Skin of body (tissue), 2 donors: ENCODE data around the gene DYRK2. TPM values are rescaled to one million over a fixed set of nuclear protein-coding genes. Genes with fewer than 3 reads are reported as not detected.

Experiments
- DNase-seq: peaks from one replicate; lab custom pipeline; 2025; lab: John Stamatoyannopoulos, UW
- total RNA-seq: library from RNA; depleted of rRNA; stranded (reverse); fragments of >200 nt; gene quantifications from one replicate; pipeline ENCODE4 v1.2.3, GENCODE V29; 2014

DYRK2 gene
- total RNA-seq, 1 donor from 2014 or later: 29.0 TPM

DNA sequence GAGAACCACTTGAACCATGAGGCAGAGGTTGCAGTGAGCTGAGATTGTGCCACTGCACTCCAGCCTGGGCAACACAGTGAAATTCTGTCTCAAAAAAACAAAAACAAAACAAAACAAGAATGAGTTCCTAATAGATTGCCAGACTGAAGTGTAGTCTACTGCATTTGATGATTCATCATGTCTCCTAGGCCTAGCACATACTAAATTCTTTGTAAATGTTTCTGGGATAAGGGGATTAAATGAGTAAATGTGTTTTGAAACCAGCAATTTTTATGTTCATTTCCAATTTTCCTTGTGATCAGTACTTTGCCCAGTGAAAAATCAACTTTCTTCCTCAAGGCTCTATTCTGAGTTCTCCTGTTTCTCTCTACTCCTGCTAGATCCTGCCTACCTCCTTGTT, 2.9 kb upstream of the DYRK2 start:
- no peak for DNase-seq

DNA sequence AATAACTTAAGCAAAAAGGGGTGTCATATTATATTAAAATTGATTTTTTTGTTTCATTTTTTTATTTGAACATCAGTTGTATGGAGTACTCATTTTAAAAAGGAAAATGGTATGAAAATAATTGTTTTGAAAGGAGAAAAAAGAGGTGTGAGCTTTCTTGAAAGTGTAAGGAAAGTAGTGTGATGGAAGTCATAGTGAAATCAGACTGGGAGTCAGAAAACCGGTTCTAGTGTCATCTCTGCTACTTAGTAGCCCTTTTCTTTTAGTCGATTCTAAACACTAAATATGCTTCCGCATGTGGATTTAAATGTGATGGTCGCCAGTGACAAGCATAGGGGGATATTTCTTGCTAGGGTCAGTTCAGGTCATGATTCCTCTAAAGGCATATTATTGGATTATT, 1.8 kb upstream of the DYRK2 start:
- no peak for DNase-seq

DNA sequence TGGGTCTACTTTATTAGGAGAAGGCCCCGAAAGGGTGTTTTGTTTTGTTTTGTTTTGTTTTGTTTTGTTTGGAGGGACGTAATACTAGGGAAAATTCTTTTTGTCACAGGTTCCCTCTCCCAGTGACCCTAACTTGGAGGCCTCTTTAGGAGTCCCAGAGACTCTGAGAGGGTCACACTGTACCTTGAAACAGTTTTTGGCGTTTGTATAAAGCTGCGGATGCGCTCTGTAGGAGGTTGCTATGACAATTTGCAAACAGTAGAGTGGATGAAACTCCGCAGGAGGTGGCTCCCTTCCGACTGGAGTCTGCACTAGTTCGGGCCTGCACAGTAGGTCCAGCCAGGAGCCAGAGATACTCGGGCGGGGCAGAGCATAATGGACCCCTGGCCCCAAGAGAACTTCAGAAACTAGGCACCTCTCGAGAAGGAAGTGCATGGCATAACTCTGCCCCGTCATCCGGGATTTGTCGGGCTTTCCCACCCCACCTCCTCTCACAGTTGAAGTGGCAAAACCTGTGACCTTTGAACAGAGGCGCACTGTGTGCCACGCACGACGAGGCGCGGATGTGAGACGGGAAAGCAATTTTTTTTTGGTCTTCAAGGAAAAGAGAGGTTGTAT, 1.3 kb upstream of the DYRK2 start:
- DNase-seq: no peak

DNA sequence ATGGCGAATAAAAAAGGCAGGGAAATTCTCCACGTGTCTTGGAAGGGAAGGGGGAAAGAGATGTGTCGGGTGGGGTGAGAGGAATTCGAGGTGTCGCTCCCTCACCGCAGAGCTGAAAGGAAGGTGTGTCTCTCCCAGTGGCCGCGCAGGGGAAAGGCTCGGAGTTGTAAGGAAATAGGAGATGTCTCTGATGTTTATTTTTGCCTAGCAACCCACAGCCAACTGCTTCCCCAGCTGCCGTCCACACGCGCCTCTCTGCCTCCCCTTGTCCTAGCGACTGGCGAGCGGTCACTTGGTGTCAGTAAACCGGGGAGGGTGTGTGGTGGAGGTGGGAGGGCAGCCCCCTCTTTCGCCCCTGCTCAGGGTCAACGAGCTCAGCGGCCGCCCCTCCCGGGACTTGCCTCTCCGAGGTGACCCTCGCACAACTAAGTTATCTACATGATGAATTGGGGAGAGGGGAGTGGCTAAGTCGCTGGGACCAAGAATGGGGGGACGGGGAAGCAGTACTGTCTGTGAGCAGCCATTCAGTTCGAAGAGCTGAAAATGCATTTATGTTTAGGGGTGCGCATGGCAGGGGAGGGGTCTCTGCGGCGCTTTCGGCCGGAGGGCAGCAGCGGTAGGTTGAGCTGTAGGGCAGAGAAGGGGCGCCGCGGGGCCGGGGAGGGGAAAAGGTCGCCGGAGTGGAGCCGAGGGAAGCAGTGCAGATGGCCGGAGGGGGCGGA, 585 bp upstream of the DYRK2 start:
- DNase-seq: peak; percentile 82

DNA sequence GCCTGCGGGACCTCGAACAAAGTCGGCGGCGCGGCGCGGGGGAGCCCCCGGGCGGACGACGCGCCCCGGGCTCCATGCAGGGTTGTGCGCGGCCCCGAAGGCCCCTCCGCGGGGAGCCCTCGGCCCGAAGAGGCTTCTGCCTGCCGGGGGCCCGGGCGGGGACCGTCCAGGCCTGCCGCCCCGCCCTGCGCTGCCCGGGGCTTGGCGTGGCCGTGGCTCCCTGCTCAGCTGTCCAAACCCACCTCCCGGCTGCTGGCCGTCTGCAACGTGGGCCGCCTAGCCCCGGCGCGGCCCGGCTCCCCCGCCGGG, 670 bp downstream of the DYRK2 start:
- DNase-seq: no peak

DNA sequence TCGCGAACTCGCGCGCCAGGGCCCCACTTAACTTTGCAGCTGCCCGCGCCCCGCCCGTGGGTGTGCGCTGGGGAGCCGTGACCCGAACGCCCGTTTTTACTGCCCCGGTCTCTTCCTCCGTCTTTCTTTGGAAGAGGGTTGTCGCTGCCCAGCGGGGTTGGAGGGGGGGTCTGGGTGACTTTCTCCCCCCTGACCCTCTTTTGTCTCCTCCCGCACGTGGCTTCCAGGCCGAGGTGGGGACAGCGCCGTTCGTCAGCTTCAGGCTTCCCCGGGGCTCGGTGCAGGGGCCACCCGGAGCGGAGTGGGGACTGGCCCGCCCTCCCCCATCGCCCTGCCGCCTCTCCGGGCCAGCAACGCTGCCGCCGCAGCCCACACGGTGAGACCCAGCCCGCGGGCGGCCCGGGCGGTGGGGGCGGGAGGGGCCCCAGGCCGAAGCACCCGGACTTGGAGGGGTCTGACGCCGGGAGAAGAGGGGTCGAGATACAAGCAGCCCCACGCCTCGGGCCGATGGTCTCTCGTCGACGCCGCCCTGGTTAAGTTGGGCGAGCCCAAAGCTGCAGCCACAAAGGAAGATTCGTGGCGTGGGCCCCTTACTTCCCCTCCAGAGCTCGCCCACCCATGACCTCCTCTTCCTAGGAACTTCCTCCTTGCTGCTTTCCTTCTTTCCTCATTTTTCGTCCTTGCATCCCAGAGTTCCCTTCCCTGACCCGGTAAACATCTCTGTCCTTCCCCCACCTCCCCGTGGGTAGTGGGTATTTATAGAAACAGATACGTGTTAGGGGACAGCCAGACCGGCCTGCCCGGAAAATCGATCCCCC, 1.2 kb downstream of the DYRK2 start:
- peak; percentile 26 for DNase-seq

DNA sequence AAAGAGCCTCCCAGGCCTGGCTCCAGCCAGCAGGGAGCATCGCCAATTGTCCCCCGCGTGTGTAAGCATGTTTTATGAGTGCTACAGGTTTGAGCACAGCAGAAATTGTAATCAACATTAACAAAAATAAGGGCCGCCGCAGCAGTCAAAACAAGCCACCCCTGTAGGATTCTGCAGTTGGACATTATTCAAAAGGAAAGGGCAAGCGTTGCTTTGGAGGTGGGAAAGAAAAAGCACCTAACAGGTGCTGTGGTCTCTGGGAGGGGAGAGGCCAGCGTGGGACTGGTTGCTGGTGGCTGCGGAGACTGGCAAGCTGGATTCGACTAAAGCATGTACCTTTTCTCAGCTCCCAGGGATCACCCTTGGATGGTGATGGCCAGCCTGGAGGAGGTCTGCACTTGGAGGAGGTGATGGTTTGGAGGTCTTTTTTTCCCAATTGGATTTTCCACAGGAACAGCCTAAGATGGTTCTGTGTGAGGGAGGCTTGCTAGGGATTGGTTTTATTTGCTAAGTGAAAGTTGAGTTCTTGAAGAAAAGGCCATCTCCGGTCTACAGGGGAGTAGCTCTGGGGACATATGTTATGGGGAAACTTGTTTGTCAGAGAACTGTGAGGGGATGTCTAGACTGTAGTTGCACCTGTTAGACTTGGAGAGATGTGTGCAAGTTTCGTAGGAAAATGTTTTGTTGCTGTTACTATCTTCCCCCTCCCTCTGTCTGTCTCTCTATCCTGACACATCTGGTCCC, 2.0 kb downstream of the DYRK2 start:
- DNase-seq: no peak

DNA sequence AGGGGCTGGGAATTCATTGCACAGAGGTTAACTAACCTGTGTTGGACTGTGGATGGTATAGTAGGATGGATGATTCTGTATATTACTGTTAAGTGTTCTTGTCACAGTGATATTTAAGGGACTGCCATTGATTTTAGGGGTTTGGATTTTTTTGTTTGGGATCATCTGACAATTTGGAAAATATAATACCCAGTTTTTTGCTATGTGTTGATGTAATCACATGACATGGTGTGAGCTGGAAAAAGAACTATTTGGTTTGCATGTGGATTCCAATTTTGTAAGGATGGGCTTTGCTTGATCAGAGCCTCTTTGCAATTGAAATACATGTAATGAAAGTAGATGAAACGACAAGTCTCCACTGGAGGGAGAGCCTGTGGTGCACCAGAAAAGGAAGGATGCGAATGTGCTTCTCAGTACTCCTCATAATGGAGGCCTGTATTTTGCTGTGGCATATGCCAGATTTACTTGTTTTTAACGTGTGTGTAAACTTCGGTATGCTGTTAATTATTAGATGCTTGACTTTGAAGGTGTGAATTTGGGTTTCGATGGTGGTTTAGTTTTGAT, 2.7 kb downstream of the DYRK2 start:
- DNase-seq: peak; percentile 28

DNA sequence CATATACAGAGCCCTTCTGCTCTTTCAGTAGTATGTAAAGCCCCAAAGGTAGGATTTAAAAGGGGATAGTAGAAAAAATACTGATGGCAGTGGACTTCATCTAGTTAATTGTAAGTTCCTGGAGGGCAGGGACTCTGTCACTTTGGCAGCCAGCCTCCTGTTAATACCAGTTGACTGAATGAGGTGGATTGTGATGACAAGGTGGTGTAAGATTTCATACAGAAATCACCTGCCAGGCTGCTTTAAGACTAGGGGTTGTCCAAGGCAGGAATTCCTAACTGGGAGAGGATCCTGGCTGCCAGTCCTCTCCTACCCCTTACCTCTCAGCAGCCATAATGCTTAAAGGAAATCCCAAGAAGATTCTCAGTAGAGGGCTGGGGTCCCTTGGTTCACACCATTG, 7.3 kb downstream of the DYRK2 start:
- DNase-seq: no peak

DNA sequence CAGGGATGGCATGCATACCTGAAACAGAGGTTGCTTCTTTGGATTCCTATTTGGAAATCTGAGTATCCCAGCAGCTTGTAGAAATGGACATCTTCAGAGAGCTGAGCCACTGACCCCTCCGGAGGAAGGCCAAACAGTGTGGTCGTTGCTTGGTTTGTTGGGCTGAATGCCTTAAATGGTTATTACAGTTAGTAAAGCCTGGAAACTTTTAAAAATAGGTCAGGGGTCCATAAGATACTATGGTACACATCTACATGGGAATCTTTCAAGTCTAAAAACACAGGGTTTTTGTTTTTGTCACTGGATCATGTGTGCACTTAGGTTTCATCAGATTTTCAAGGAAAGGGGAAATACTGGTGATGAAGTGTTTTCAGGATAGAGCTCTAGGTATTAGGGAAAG, 7.7 kb downstream of the DYRK2 start:
- DNase-seq: no peak

DNA sequence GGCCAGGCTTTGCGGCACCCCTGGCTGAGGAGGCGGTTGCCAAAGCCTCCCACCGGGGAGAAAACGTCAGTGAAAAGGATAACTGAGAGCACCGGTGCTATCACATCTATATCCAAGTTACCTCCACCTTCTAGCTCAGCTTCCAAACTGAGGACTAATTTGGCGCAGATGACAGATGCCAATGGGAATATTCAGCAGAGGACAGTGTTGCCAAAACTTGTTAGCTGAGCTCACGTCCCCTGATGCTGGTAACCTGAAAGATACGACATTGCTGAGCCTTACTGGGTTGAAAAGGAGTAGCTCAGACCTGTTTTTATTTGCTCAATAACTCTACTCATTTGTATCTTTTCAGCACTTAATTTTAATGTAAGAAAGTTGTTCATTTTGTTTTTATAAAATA, 9.9 kb downstream of the DYRK2 start:
- no peak for DNase-seq

DNA sequence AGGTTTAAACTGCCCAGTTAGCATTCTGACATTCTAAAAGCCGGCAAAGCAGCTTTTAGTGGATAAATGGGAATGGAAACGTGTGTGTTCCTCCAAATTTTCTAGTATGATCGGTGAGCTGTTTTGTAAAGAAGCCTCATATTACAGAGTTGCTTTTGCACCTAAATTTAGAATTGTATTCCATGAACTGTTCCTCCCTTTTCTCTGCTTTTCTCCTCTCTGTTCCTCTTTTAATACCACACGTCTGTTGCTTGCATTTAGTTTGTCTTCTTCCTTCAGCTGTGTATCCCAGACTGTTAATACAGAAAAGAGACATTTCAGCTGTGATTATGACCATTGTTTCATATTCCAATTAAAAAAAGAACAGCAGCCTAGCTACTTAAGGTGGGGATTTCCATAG, 10.7 kb downstream of the DYRK2 start:
- no peak for DNase-seq

DNA sequence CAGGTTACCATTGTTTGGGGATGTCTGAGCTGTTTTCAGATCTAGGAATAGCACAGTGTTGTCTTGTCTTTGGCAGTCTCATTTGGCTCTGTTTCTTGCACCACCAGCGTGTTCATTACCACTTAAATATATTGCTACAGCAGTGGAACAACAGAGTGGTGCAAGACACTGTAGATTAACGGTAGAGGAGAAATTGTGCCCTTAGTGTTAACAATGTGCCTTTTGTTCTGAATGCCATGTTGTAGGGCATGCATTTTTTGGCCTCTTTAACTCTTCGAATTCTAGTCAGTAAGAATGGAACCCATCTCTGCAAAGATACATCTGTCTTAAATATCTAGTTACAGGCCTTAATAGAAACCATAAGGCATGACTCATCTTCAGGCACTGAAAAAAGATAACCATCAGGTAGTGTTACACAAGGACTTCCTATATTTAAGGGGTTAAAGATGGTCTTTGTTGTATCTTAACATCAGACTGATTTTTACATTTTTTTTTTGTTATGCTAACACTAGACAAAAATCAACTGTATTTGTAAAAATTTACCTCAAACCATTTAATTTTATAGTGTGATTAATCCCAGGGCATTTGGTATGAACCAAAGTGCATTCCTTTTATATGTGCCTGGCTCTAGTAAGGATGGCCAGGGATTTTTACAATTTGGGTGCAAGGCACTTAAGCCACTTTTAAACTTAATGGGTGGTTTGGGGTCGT, 12.9 kb downstream of the DYRK2 start:
- no peak for DNase-seq

DNA sequence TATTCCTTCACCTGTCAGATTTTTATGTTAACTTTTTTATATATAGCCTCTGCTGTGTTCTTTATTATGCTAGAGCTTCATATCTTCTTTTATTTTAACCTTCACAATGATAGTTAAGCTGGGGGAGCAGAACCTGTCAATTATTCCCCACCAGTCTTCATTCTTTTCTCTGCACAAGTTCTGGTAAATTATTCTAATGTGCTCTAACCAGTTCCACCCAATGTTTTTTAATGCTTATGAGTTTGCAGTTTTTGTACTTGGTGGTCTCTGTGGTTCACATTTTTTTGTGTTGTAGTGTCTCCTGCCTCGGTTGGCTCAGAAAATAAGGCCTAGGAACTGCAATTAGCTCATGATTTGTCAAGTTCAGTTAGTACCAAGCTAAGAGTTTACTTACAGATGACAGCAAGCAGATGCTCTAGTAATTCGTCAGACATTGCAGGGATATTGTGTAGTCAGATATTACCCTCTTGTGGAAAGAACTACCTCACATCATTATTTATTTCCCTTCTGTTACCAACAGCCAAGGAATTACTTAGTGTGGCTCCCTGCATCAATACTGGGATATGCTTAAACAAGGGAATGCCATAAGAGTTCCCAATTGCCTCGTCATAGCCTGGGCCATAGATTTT, 14.5 kb downstream of the DYRK2 start:
- peak; percentile 51 for DNase-seq

DNA sequence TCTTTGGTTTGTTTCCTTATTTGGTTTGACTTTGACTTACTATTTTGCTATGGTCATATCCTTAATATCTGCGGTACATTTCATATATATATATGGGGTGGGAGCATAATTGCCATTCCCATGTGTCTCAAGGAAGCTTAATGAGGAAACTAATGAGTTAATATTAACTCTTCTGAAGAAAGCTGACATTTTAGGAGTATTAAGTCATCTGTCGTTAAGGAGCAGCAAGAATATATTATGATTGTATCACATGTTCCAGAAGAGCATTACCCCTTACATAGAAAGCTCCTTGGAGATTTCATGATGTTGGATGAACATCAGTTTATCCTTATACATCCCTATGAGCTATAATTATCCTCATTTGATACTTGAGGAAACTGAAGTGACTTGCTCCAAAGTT, 15.6 kb downstream of the DYRK2 start:
- no peak for DNase-seq

DNA sequence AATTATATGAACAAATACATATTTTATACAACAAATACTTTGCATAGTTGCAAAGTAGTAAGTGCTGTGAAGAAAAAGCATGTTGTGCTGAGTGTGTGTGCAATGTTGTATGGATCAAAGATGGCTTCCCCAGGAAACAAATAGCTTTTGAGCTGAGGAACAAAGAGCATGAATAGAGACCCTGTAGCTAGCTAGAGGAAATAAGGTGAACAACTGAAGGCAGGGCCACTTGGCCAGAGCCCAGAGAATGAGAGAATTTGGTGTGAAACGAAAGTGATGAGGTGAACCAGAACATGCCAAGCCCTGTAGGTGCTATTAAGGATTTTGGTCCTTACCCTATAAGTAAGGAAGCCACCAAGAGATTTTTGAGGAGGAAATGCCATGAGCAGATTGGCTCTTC, 17.1 kb downstream of the DYRK2 start:
- DNase-seq: no peak

DNA sequence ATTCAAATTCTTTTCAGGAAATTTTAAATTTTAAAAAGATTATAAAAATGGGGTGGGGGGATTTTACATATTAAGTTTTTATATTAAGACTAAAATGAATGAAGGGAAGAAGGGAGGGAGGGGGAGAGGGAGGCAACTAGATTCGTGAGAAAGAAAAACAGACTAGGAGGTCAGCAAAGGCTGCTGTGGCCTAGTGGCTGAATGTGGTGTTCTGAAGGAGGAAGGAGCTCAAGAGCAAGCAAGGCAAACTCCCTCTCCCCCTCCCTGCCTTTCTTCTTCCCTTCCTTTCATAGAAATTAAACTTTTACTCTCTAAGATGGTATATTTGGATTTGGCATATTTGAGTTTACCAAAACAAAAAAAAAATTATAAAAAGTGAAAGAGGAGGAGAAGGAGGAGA, 18.1 kb downstream of the DYRK2 start:
- no peak for DNase-seq

DNA sequence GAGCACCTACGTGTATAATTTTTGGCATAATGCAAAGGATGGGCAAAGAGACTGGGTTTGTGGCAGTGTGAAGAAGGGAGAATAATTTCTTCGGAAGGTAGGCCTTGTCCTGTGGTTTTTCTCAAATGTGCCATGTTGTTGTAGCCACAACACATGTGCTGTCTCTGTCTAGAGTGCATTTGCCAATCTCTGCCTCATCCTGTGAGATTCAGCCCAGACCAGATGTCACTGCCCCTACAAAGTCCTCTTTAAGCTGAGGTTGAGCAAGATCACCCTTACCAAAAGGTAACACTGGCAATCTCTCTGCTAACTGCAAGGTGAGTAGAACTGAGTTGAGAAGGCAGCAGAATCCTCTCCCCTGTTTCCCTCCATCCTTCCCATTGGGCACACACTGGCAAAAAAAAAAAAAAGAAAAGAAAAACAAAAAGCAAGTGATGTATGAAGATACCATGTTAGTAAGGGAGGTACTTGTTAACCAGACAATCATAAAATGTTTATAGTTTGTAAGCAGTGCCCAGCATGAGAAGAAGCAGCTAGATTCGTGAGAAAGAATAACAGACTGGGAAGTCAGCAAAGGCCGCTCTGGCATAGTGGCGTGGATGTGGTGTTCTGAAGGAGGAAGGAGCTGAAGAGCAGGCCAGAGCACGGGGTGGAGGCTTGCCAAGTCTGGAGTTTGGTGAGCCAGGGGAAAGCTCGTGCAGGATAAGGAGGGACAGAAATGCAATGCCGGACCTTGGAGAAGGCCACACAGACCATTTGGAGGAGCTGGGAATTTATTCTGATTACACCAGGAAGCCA, 18.9 kb downstream of the DYRK2 start:
- DNase-seq: no peak

DNA sequence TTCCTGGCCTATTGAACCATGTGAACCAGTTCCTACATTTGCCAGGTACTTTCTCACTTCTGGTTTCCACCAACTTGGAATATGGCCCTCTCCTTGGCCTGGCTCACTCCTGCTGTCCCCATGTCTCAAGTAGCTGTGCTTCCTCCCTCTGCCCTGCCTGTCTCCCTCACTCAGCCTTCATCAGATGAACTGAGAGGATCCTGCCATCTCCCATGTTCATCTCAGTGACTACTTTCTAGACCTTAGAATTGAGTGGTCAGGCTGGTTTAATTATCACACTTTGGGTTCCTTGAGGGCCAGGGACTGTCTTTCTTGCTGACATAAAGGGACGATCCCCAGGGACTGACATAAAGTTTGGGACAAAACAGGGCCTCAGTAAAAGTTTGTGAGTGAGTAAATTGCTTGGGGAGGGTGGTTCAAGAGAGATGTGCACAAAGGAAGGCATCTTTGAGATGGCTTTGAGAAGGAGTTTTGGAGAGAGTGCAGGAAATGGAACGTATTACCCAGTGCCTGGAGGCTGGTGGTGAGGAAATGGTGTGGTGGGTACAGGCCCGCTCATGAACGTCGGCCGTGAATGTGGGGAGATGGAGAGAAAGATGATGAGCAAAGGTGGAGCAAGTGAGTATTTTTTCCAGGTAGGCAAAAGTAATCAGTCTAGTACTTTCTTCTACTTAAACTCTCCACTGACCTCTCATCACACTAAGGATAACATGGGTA, 20.8 kb downstream of the DYRK2 start:
- no peak for DNase-seq
